ENCODE measurements around the gene GULP1.
A peak's percentile ranks its signal among the peaks of the same experiment; 100 is the strongest.

GULP1 gene

DNA sequence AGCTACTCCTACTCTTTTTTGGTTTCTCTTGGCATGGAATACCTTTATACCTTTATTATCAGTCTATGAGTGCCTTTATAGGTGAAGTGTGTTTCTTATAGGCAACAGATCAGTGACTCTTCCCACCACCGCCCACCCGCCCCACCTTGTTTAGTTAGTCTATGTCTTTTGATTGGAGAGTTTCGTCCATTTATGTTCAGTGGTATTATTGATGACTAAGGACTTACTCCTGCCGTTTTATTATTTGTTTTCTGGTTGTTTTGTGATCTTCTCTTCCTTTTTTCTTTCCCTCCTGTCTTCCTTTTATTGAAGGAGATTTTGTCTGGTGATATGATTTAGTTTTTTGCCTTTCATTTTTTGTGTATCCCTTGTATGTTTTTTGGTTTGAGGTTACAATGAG lies 179.5 kb downstream of the GULP1 start:
- no peak for DNase-seq (ENCODE audit: low spot score)

DNA sequence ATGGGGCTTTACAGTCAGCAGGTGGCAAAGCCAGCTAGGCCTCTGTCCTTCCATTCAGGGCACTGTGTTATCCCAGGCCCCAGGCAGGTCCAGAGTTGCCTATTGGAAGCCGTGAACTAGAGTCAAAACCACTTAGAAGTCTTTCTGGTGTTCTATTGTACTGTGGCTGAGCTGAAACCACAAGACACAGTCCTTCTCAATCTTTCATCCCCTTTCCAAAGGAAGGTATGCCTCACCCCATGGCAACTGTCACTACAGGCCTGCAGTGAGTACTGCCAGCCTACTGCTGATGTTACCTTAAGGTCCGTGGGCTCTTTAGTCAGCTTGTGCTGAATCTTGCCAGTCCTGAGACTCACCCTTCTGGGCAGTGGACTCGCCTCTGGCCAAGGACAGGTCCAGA lies 181.6 kb downstream of the GULP1 start:
- DNase-seq (ENCODE audit: low spot score) = no peak

DNA sequence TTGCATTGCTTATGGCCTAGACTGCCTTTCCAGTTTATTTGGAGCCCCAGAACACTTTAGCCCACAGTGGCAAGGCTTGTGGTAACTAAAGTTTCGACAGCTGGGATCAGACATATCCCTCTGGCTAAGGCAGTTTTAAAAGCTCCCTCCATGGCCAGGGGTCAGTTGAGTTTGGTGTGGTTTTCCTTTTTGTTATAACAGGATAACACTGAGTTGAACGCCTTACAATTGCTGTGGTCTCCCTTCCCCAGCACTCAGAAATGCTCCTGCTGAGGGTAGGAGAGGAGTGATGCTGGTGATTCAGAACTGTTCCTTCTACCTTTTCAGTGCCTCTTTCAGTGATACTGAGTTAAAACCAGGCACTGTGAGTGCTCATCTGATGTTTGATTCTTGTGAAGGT lies 182.6 kb downstream of the GULP1 start:
- DNase-seq (ENCODE audit: low spot score) = no peak

- DNase-seq (ENCODE audit: low spot score) = peak; percentile 11
Observed at GRCh38 chr2:188475945-188476344, 184.3 kb downstream of the GULP1 start.

GRCh38 chr2:188477564-188478103 lies 186.0 kb downstream of the GULP1 start:
- no peak for DNase-seq (ENCODE audit: low spot score)

DNA sequence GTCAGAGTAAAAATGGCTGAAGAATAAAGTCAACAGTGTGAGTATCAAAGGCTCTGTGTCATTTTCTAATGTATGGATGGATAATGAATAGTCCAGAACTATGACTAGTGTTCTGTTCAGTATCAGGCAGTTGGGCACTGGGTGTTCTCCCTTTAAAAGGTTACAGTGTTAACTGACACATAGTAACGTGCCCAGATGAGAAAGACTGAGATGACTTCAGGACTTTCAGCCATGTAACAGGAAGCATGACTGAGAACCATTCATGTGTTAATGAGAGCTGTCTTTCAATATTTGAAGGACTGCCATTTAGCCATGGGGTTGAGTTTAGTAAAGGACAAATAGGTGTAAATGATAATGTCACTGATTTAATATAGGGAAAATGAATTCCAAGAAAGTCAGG lies 187.1 kb downstream of the GULP1 start:
- DNase-seq (ENCODE audit: low spot score) = no peak

GRCh38 chr2:188481474-188481873 lies 189.8 kb downstream of the GULP1 start:
- DNase-seq (ENCODE audit: low spot score) = no peak

DNA sequence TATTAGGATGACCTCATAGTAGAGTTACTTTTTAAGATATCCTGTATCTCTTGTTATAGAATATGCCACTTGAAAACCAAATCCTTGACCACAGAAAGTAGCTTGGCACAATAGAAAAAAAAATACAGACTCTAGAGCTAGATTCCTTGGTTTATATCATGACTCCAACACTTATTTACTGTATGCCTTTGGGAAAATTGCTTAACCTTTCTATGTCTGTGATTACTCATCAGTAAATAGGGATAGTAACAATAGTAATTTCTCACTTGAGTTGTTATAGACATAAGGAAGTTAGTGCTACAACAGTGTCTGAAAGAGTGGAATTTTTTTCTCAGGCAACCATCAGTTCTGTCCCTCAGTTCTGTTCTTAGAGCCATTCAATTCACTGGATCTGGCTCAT lies 193.8 kb downstream of the GULP1 start:
- no peak for DNase-seq (ENCODE audit: low spot score)

- no peak for DNase-seq (ENCODE audit: low spot score)
Observed at GRCh38 chr2:188492751-188493150, 201.1 kb downstream of the GULP1 start.

DNA sequence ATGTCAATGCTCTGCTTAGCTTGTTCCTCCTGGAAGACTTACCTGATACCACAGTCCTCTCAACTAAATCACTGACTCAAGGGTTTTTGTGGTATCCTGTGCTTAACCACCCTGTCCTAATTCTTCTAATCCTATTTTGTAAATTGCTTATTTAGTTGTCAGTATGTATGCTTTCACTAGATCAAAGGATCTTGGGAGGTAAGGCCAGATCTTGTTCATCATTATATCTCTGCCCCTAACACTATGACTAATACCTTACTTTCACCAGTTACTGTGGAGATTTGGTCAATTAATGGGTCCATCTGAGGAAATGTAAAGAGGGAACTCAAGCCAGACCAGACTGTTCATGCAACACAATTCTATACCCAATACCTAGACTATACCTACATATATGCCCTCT lies 203.2 kb downstream of the GULP1 start:
- no peak for DNase-seq (ENCODE audit: low spot score)

GRCh38 chr2:188495969-188496431 lies 204.3 kb downstream of the GULP1 start:
- peak; percentile 50 for DNase-seq (ENCODE audit: low spot score)

DNA sequence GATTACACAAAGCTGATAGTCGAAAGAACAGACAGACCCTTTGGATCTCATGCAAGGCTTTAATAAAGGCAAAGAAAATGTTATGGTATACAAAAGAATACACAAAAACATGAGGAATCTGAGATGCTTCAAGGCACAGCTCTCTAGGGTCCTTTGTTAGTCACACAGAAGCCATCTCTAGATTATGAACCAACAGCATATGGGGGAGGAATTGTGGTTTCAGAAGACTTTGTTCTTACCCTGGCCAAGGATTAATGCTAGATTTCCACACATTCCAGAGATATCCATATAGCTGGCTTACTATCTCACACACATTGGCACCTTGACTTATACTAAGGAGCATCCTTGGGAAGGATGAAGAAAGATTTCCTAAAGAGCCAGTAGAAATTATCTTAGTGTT lies 206.1 kb downstream of the GULP1 start:
- DNase-seq (ENCODE audit: low spot score) = no peak

GRCh38 chr2:188503975-188504374 lies 212.3 kb downstream of the GULP1 start:
- DNase-seq (ENCODE audit: low spot score) = no peak

GRCh38 chr2:188506843-188507242 lies 215.2 kb downstream of the GULP1 start:
- DNase-seq (ENCODE audit: low spot score) = no peak

- no peak for DNase-seq (ENCODE audit: low spot score)
Observed at GRCh38 chr2:188511346-188511745, 219.7 kb downstream of the GULP1 start.

DNA sequence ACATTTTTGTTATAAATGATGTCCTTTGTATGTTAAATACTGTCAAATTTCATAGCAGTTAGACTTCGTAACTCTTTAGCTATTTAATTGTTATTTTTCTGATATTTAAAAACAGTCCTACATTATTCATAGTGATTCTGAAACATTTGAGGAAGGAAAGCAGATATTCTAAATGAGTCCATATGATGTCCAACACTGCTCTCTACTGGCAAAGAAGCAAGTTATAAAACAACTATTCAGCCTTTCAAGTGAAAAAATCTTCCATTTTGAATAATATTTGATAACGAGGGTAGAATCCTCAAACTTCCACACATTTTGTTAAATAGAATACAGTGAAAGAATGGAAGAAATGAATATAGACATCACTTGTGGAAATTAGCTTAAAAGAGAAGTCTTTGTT lies 220.8 kb downstream of the GULP1 start:
- DNase-seq (ENCODE audit: low spot score) = peak; percentile 30

DNA sequence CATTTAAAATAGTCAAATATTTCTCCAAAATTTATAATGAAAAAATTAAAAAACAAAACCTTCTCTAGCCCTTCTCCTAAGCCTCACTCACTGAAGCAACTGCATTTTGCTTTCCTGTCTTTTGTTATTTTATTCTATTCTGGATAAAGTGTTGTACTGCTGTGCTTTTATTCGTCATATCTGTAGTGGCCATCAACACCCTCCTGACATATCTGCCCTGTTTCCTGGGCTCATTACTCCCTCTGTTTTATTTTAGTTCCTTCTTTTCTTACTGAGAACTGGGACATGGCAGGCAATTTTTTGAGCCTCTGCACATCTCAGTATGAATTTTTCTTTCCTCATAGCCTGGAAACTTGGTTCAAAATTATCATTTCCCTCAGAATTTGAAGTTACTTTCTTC lies 224.2 kb downstream of the GULP1 start:
- no peak for DNase-seq (ENCODE audit: low spot score)

- no peak for DNase-seq (ENCODE audit: low spot score)
Observed at GRCh38 chr2:188517549-188518215, 226.0 kb downstream of the GULP1 start.

DNA sequence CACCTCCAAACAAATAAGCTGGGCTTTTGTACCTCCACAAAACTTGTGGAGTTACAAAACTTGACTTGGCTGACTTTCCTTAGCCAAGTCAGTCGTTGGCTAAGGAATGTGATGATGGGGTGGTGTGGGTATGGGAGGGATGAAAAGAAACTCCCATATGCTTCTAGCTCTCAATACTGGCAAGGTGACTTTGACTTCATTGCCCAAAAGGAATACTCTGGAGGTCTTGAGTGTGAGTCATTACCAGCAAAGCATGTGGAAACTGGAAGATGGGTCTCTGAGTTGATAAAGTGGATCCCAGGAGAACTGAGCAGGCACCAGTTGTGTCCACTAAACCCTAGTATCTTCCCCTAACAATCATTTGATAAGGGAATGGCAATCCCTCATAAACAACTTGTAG lies 226.7 kb downstream of the GULP1 start:
- DNase-seq (ENCODE audit: low spot score) = peak; percentile 21

DNA sequence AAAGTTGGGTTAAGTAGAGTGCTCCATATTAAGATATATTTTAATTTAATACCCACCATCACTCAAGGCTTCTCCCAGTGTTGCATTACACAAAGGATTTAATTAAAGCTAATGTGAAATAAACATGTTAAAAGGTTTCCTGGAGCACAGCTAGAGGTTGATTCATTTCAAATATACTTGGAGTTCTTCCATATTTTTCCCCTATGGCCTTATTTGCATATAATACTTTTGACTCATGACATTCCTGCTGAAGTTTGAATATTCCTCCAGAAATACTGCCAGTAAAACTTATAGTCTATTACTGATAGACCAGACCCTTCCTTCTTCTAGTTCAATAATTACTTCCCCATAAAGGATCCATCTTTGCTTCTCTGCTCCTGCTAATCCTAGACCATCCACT lies 227.5 kb downstream of the GULP1 start:
- no peak for DNase-seq (ENCODE audit: low spot score)

- DNase-seq (ENCODE audit: low spot score) = no peak
Observed at GRCh38 chr2:188522517-188522916, 230.8 kb downstream of the GULP1 start.

GRCh38 chr2:188523919-188524318 lies 232.2 kb downstream of the GULP1 start:
- DNase-seq (ENCODE audit: low spot score) = no peak

GRCh38 chr2:188524519-188525113 lies 232.9 kb downstream of the GULP1 start:
- DNase-seq (ENCODE audit: low spot score) = peak; percentile 44

DNA sequence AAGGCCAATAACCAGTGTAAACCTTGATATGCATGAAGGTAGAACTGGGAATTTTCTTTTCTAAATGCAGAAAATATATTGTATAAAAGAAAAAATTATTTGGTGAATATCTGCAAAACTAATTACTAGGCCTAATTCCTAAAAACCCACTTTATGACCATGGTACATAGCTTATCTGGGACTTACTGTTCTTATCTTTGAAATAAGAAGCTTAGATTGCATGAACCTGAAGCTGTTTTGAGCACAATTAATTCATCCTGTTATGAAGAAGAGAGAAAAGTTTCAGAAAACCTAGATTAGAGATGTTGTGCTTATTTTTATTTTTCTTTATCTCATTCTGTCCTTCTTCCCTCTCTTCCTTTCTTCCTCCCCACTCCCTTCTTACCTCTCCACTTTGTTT lies 235.0 kb downstream of the GULP1 start:
- no peak for DNase-seq (ENCODE audit: low spot score)

All from AG20443 (cell line).